ENCODE results near the gene TPCN2. TPM values are rescaled to one million over a fixed set of nuclear protein-coding genes. Genes with fewer than 3 reads are reported as not detected.

The TPCN2 gene
- total RNA-seq, 1 experiment from 2014 or later = 63.6 TPM

GRCh38 chr11:69080257-69080995, 31.7 kb downstream of the TPCN2 start:
- H3K9me3 ChIP-seq = no peaks in the 10 kb centered on the region
- CTCF ChIA-PET = interaction anchor here (0.6 kb wide), 1 partner anchor 130 kb away, joined by 3 read pairs; no protein-coding TSS in a partner anchor
- peaks cover 9% of the 10 kb centered on the region; the same call in 1 of the 2 replicates for H3K36me3 ChIP-seq (ENCODE audit: control insufficient read depth, insufficient read depth, low read length)
- H3K4me3 ChIP-seq (ENCODE audit: low read depth, low read length) = no peak overlapping the region
- no peak overlapping the region for H3K4me3 Mint-ChIP-seq (ENCODE audit: unreplicated experiment)
- H3K27me3 Mint-ChIP-seq (ENCODE audit: insufficient read depth, unreplicated experiment) = no peaks in the 10 kb centered on the region
- peaks cover 43% of the 10 kb centered on the region for H3K36me3 Mint-ChIP-seq (ENCODE audit: insufficient read depth, unreplicated experiment)
- BruUV-seq (replicated peaks) = no TSS peak
- no peaks in the 10 kb centered on the region for H3K4me1 ChIP-seq
- H3K27ac Mint-ChIP-seq (ENCODE audit: unreplicated experiment) = no peak overlapping the region
- POLR2A ChIA-PET = no interaction called here
- no peaks in the 10 kb centered on the region for H3K4me1 Mint-ChIP-seq (ENCODE audit: low read depth, unreplicated experiment)
- no peaks in the 10 kb centered on the region for H3K9me3 Mint-ChIP-seq (ENCODE audit: unreplicated experiment)
- TF ChIP-seq CTCF (IDR thresholded peaks at IDR 0.05; ENCODE audit: insufficient read depth in 1 of 2, low read depth in 1 of 2, low read length in 1 of 2, severe bottlenecking in 1 of 2, unreplicated experiment in 1 of 2) = no peak
- H3K27me3 ChIP-seq (replicated peaks; ENCODE audit: control insufficient read depth, insufficient read depth, low read length) = no peaks in the 10 kb centered on the region
- intact Hi-C loops (cut with micrococcal nuclease; ENCODE audit: unreplicated experiment) = loop anchor here (10.0 kb wide), 1 partner anchor 446 kb away; no protein-coding TSS in a partner anchor
- no peak for DNase-seq

- ChIA-PET CTCF (interaction anchor here (0.5 kb wide), 1 partner anchor 95 kb away, joined by 3 read pairs; no protein-coding TSS in a partner anchor), POLR2A (no interaction called here)
- no peaks in the 10 kb centered on the region for H3K9me3 ChIP-seq
- TF ChIP-seq CTCF (IDR thresholded peaks at IDR 0.05; ENCODE audit: insufficient read depth in 1 of 2, low read depth in 1 of 2, low read length in 1 of 2, severe bottlenecking in 1 of 2, unreplicated experiment in 1 of 2) = no peak
- Mint-ChIP-seq H3K27me3 (ENCODE audit: insufficient read depth, unreplicated experiment) (no peaks in the 10 kb centered on the region), H3K27ac (ENCODE audit: unreplicated experiment) (no peak overlapping the region), H3K9me3 (ENCODE audit: unreplicated experiment) (no peaks in the 10 kb centered on the region), H3K36me3 (ENCODE audit: insufficient read depth, unreplicated experiment) (peaks cover 50% of the 10 kb centered on the region), H3K4me1 (ENCODE audit: low read depth, unreplicated experiment) (no peaks in the 10 kb centered on the region), H3K4me3 (ENCODE audit: unreplicated experiment) (no peak overlapping the region)
- H3K4me3 ChIP-seq (ENCODE audit: low read depth, low read length) = no peak overlapping the region
- H3K4me1 ChIP-seq = no peaks in the 10 kb centered on the region
- BruUV-seq (replicated peaks) = no TSS peak
- peaks cover 9% of the 10 kb centered on the region; the same call in 1 of the 2 replicates for H3K36me3 ChIP-seq (ENCODE audit: control insufficient read depth, insufficient read depth, low read length)
- DNase-seq = no peak
- intact Hi-C loops (cut with micrococcal nuclease; ENCODE audit: unreplicated experiment) = loop anchor here (10.0 kb wide), 1 partner anchor 446 kb away; no protein-coding TSS in a partner anchor
- no peaks in the 10 kb centered on the region for H3K27me3 ChIP-seq (replicated peaks; ENCODE audit: control insufficient read depth, insufficient read depth, low read length)
These were observed 32.4 kb downstream of the TPCN2 start for GRCh38 chr11:69081180-69081579.

- no peak for DNase-seq
- H3K27me3 ChIP-seq (replicated peaks; ENCODE audit: control insufficient read depth, insufficient read depth, low read length) = no peaks in the 10 kb centered on the region
- Mint-ChIP-seq H3K27ac (ENCODE audit: unreplicated experiment) (peak overlapping the region; percentile 2), H3K4me1 (ENCODE audit: low read depth, unreplicated experiment) (no peaks in the 10 kb centered on the region), H3K27me3 (ENCODE audit: insufficient read depth, unreplicated experiment) (no peaks in the 10 kb centered on the region), H3K36me3 (ENCODE audit: insufficient read depth, unreplicated experiment) (peaks cover 43% of the 10 kb centered on the region), H3K4me3 (ENCODE audit: unreplicated experiment) (no peak overlapping the region), H3K9me3 (ENCODE audit: unreplicated experiment) (no peaks in the 10 kb centered on the region)
- TF ChIP-seq CTCF (IDR thresholded peaks at IDR 0.05; ENCODE audit: insufficient read depth in 1 of 2, low read depth in 1 of 2, low read length in 1 of 2, severe bottlenecking in 1 of 2, unreplicated experiment in 1 of 2) = no peak
- ChIA-PET POLR2A (no interaction called here), CTCF (no interaction called here)
- H3K9me3 ChIP-seq = no peaks in the 10 kb centered on the region
- BruUV-seq (replicated peaks) = no TSS peak
- peaks cover 9% of the 10 kb centered on the region; the same call in 1 of the 2 replicates for H3K36me3 ChIP-seq (ENCODE audit: control insufficient read depth, insufficient read depth, low read length)
- intact Hi-C loops (cut with micrococcal nuclease; ENCODE audit: unreplicated experiment) = loop anchor here (10.0 kb wide), 1 partner anchor 449 kb away; no protein-coding TSS in a partner anchor
- H3K4me3 ChIP-seq (ENCODE audit: low read depth, low read length) = no peak overlapping the region
- H3K4me1 ChIP-seq = no peaks in the 10 kb centered on the region
These were observed 35.0 kb downstream of the TPCN2 start for GRCh38 chr11:69083531-69084247.

All from Caco-2 (cell line).